ENCODE results near the gene NOS1AP. TPM values are rescaled to one million over a fixed set of nuclear protein-coding genes. Genes with fewer than 3 reads are reported as not detected.

Gene NOS1AP
- total and polyA plus RNA-seq, 7 experiments from 2014 or later, result 0.08 to 0.15 TPM; not detected in 5

GRCh38 chr1:162300057-162300917, 230.8 kb downstream of the NOS1AP start:
- Histone ChIP-seq H3K36me3 (ENCODE audit: control insufficient read depth in 2 of 3, insufficient read depth in 3 of 3, low read length in 3 of 3) (no peaks in the 10 kb centered on the region), H3K27ac (ENCODE audit: low read depth, low read length) (no peak overlapping the region), H3K4me1 (ENCODE audit: control insufficient read depth in 2 of 2, insufficient read depth in 2 of 2, low read length in 2 of 2) (no peaks in the 10 kb centered on the region), H3K27me3 (ENCODE audit: control insufficient read depth in 2 of 2, insufficient read depth in 2 of 2, low read length in 2 of 2) (no peaks in the 10 kb centered on the region), H3K4me3 (ENCODE audit: low read length) (no peak overlapping the region), H3K9me3 (ENCODE audit: control insufficient read depth in 2 of 3, low read length in 3 of 3) (no peaks in the 10 kb centered on the region)
- Mint-ChIP-seq H3K27me3 (peaks cover 12 to 44% (median 38%) of the 10 kb centered on the region in 5 donors), H3K36me3 (no peaks in the 10 kb centered on the region), H3K4me1 (peaks cover 0 to 5% (median 0%) of the 10 kb centered on the region in 7 donors), H3K9me3 (peaks cover 0 to 5% (median 0%) of the 10 kb centered on the region in 11 donors), H3K4me3 (no peak overlapping the region), H3K27ac (no peak overlapping the region)
- no peak for ATAC-seq
- ChIA-PET CTCF (no interaction called here), POLR2A (no interaction called here)
- intact Hi-C loops (cut with micrococcal nuclease), result no loop called here
- DNase-seq, result no peak

- Mint-ChIP-seq H3K27me3 (peaks cover 11 to 38% (median 36%) of the 10 kb centered on the region in 5 donors), H3K4me3 (no peak overlapping the region), H3K36me3 (no peaks in the 10 kb centered on the region), H3K27ac (no peak overlapping the region), H3K9me3 (peaks cover 0 to 13% (median 0%) of the 10 kb centered on the region in 11 donors), H3K4me1 (peaks cover 0 to under 1% (median 0%) of the 10 kb centered on the region in 7 donors)
- no peaks in the 10 kb centered on the region for H3K27me3 ChIP-seq (ENCODE audit: control insufficient read depth in 2 of 2, insufficient read depth in 2 of 2, low read length in 2 of 2)
- H3K4me3 ChIP-seq (ENCODE audit: low read length), result no peak overlapping the region
- intact Hi-C loops (cut with micrococcal nuclease), result no loop called here
- no peak for ATAC-seq
- no peaks in the 10 kb centered on the region for H3K36me3 ChIP-seq (ENCODE audit: control insufficient read depth in 2 of 3, insufficient read depth in 3 of 3, low read length in 3 of 3)
- no peaks in the 10 kb centered on the region for H3K9me3 ChIP-seq (ENCODE audit: control insufficient read depth in 2 of 3, low read length in 3 of 3)
- CTCF ChIA-PET, result no interaction called here
- no peak for DNase-seq
- POLR2A ChIA-PET, result no interaction called here
- H3K4me1 ChIP-seq (ENCODE audit: control insufficient read depth in 2 of 2, insufficient read depth in 2 of 2, low read length in 2 of 2), result no peaks in the 10 kb centered on the region
- no peak overlapping the region for H3K27ac ChIP-seq (ENCODE audit: low read depth, low read length)
These were observed 232.2 kb downstream of the NOS1AP start for GRCh38 chr1:162301696-162302095.

GRCh38 chr1:162302306-162303003, 233.0 kb downstream of the NOS1AP start:
- H3K36me3 Mint-ChIP-seq, result peaks cover 0 to 4% (median 0%) of the 10 kb centered on the region in 5 donors
- peaks cover 14 to 43% (median 30%) of the 10 kb centered on the region in 5 donors for H3K27me3 Mint-ChIP-seq
- intact Hi-C loops (cut with micrococcal nuclease), result no loop called here
- peaks cover 0 to 19% (median 5%) of the 10 kb centered on the region in 11 donors for H3K9me3 Mint-ChIP-seq
- Histone ChIP-seq H3K36me3 (ENCODE audit: control insufficient read depth in 2 of 3, insufficient read depth in 3 of 3, low read length in 3 of 3) (no peaks in the 10 kb centered on the region), H3K9me3 (ENCODE audit: control insufficient read depth in 2 of 3, low read length in 3 of 3) (no peaks in the 10 kb centered on the region), H3K4me1 (ENCODE audit: control insufficient read depth in 2 of 2, insufficient read depth in 2 of 2, low read length in 2 of 2) (no peaks in the 10 kb centered on the region), H3K27me3 (ENCODE audit: control insufficient read depth in 2 of 2, insufficient read depth in 2 of 2, low read length in 2 of 2) (no peaks in the 10 kb centered on the region), H3K27ac (ENCODE audit: low read depth, low read length) (no peak overlapping the region), H3K4me3 (ENCODE audit: low read length) (no peak overlapping the region)
- ChIA-PET POLR2A (no interaction called here), CTCF (no interaction called here)
- ATAC-seq (no peak), DNase-seq (no peak)
- no peak overlapping the region for H3K4me3 Mint-ChIP-seq
- H3K27ac Mint-ChIP-seq, result no peak overlapping the region
- no peaks in the 10 kb centered on the region for H3K4me1 Mint-ChIP-seq

- Mint-ChIP-seq H3K27ac (no peak overlapping the region), H3K36me3 (peaks cover 0 to 5% (median 0%) of the 10 kb centered on the region in 5 donors), H3K4me3 (no peak overlapping the region), H3K27me3 (peaks cover 14 to 44% (median 28%) of the 10 kb centered on the region in 5 donors), H3K4me1 (no peaks in the 10 kb centered on the region), H3K9me3 (peaks cover 0 to 24% (median 9%) of the 10 kb centered on the region in 11 donors)
- intact Hi-C loops (cut with micrococcal nuclease), result no loop called here
- no peak overlapping the region for H3K27ac ChIP-seq (ENCODE audit: low read depth, low read length)
- H3K4me3 ChIP-seq (ENCODE audit: low read length), result no peak overlapping the region
- H3K27me3 ChIP-seq (ENCODE audit: control insufficient read depth in 2 of 2, insufficient read depth in 2 of 2, low read length in 2 of 2), result no peaks in the 10 kb centered on the region
- CTCF ChIA-PET, result no interaction called here
- DNase-seq, result no peak
- no peaks in the 10 kb centered on the region for H3K4me1 ChIP-seq (ENCODE audit: control insufficient read depth in 2 of 2, insufficient read depth in 2 of 2, low read length in 2 of 2)
- H3K36me3 ChIP-seq (ENCODE audit: control insufficient read depth in 2 of 3, insufficient read depth in 3 of 3, low read length in 3 of 3), result no peaks in the 10 kb centered on the region
- ATAC-seq, result no peak
- H3K9me3 ChIP-seq (ENCODE audit: control insufficient read depth in 2 of 3, low read length in 3 of 3), result peaks cover 0 to under 1% (median 0%) of the 10 kb centered on the region in 3 experiments
- POLR2A ChIA-PET, result no interaction called here
These were observed 233.5 kb downstream of the NOS1AP start for GRCh38 chr1:162303004-162303344.

- Histone ChIP-seq H3K27me3 (ENCODE audit: control insufficient read depth in 2 of 2, insufficient read depth in 2 of 2, low read length in 2 of 2) (no peaks in the 10 kb centered on the region), H3K4me3 (ENCODE audit: low read length) (no peak overlapping the region), H3K36me3 (ENCODE audit: control insufficient read depth in 2 of 3, insufficient read depth in 3 of 3, low read length in 3 of 3) (no peaks in the 10 kb centered on the region), H3K27ac (ENCODE audit: low read depth, low read length) (no peak overlapping the region), H3K4me1 (ENCODE audit: control insufficient read depth in 2 of 2, insufficient read depth in 2 of 2, low read length in 2 of 2) (no peaks in the 10 kb centered on the region), H3K9me3 (ENCODE audit: control insufficient read depth in 2 of 3, low read length in 3 of 3) (peaks cover 0 to 9% (median 0%) of the 10 kb centered on the region in 3 experiments)
- Mint-ChIP-seq H3K27ac (no peak overlapping the region), H3K4me1 (no peaks in the 10 kb centered on the region), H3K36me3 (peaks cover 0 to 10% (median 0%) of the 10 kb centered on the region in 5 donors), H3K27me3 (peaks cover 11 to 34% (median 27%) of the 10 kb centered on the region in 5 donors), H3K9me3 (peaks cover 0 to 41% (median 15%) of the 10 kb centered on the region in 11 donors), H3K4me3 (no peak overlapping the region)
- DNase-seq, result no peak
- ChIA-PET CTCF (no interaction called here), POLR2A (no interaction called here)
- no peak for ATAC-seq
- intact Hi-C loops (cut with micrococcal nuclease), result no loop called here
These were observed 235.2 kb downstream of the NOS1AP start for GRCh38 chr1:162304736-162305135.

GRCh38 chr1:162305969-162306368, 236.5 kb downstream of the NOS1AP start:
- POLR2A ChIA-PET, result no interaction called here
- peaks cover 0 to 9% (median 0%) of the 10 kb centered on the region in 3 experiments for H3K9me3 ChIP-seq (ENCODE audit: control insufficient read depth in 2 of 3, low read length in 3 of 3)
- H3K27me3 ChIP-seq (ENCODE audit: control insufficient read depth in 2 of 2, insufficient read depth in 2 of 2, low read length in 2 of 2), result no peaks in the 10 kb centered on the region
- Mint-ChIP-seq H3K36me3 (peaks cover 0 to 10% (median 0%) of the 10 kb centered on the region in 5 donors), H3K27ac (no peak overlapping the region), H3K27me3 (peaks cover 8 to 31% (median 22%) of the 10 kb centered on the region in 5 donors), H3K9me3 (peaks cover 0 to 41% (median 17%) of the 10 kb centered on the region in 11 donors), H3K4me3 (no peak overlapping the region), H3K4me1 (peaks cover 0 to 3% (median 0%) of the 10 kb centered on the region in 7 donors)
- ATAC-seq, result no peak
- no peak overlapping the region for H3K27ac ChIP-seq (ENCODE audit: low read depth, low read length)
- no peaks in the 10 kb centered on the region for H3K36me3 ChIP-seq (ENCODE audit: control insufficient read depth in 2 of 3, insufficient read depth in 3 of 3, low read length in 3 of 3)
- H3K4me3 ChIP-seq (ENCODE audit: low read length), result no peak overlapping the region
- H3K4me1 ChIP-seq (ENCODE audit: control insufficient read depth in 2 of 2, insufficient read depth in 2 of 2, low read length in 2 of 2), result no peaks in the 10 kb centered on the region
- DNase-seq, result no peak
- intact Hi-C loops (cut with micrococcal nuclease), result no loop called here
- CTCF ChIA-PET, result no interaction called here

Data from naive thymus-derived CD4-positive, alpha-beta T cell (primary cell).